NCI-H128 (cell line): ENCODE results near the gene PTX4.

Source experiments
- DNase-seq: peaks from one replicate; lab custom pipeline; 2025; ENCODE audit not compliant: unreplicated experiment; lab: John Stamatoyannopoulos, UW

Gene PTX4

DNA sequence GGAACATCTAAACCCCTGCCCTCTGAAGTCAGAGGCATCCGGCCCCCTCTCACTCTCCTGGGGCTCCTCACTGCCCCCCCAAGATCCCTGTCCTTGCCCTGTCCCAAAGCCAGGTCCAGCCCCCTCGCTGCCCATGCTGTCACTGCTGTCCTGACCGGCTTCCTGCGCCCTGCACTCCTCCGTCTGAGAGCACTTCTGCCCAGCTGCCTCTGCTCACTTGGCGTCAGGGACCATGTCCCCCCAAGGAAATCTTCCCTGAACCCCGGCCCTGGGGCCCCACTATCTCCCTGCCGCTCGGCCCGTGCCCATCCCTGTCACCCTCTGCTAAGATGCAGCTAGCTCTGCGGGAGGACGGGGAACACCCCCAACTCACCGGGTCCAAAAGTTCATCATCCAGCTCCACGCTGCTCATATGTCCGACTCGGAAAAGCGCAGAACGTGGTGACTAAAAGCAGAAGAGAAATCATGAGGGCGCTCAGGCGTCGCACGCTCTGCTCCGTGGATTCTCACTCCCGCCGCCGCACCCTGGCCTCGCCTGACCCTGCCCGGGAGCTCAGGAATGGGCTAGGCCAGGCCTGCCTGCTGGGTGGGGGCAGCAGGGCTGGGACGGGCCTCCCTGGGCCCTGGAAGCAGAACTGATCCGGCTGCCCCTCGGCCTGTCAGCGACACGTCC, 23.7 kb downstream of the PTX4 start:
- DNase-seq, result no peak

DNA sequence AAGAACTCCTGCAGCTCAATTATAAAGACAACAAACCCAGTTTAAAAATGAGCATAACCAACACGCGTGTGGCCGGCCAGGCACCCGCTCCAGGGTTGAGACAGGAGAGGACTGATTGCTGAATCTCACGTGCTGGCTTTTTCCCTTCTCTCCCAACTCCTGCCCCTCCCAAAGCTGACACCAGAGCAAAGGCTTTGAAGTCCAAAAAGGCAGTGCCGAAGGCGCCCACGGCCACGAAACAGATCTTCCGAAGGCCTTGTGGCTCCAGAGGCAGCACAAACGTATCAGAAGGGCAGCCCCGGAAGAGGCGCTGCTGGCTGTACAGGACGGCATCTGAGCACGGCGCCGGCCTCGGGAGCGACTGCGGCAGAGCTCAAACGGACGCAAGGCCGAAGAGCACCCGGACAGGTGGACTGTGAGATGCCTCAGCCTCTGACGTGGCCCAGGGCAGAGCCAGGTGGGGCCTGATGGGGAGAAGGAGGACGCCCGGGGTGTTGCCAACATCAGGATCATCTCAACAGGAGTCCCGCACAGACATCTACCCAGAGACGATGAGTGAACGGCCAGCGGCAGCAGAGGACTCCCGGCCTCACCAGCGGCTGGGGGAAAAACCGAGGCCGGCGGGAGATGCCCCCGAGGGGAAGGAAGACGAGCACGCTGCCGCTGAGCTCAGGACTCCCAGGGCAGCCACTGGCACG, 24.4 kb downstream of the PTX4 start:
- no peak for DNase-seq

DNA sequence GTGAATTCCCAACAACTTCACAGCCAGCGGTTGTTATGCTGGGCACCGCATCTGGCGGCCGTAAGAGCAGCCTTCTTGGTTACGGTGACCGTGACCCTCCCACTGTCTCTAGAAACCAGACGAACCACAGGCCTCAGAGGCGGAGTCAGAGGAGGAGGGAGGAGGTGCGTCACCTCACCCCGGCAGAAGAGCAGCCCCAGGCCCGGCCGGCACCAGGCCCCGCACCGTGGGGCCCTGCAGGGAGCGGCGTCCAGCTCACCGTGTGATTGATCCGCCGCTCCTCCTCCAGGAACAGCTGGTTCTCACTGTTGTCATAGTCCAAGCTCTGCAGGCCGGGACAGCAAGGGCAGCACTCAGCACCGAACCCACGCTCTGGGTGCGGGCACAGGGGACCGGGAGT, 27.6 kb downstream of the PTX4 start:
- DNase-seq, result no peak

DNA sequence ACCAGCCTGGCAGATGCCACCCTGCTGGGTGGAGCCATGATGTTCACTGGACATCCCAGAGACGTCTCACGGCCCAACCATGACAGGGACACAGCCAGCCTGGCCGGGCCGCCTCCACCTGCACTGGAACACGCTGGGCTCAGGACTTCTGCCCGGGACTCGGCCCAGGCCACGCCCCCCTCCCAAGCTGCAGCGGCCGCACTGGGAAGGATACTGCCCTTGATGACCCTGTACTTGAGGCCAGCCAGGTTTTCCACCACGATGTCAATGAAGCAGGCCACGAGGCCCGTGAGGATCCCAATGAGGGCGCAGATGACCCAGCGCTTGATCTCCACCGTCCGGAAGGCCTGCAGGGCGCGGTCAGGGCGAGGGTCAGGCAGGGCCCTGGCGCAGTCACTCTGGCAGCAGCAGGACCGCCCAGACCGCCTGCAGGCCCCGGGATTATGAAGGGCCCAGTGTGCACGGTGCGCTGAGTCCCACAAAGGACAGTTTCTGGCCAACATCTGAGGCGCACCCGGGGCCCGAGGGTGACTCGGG, 28.1 kb downstream of the PTX4 start:
- no peak for DNase-seq

DNA sequence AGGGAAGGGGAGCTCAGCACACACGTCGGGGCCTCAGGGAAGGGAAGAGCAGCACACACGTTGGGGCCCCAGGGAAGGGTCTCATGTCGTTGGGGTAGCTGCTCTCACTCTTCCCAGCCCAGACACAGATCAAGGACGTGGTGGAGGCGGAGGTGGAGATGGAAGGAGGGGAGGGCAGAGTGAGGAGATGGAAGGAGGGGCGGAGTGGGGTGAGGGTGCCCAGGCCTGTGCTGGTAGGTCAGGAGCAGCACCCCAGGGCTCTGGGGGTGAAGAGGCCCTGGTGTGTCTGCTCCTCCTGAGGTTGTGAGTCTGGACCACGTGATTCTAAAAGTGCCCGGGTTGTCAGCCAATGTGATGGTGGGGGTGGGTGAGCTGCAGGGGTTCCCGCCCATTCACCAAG, 28.8 kb downstream of the PTX4 start:
- no peak for DNase-seq

DNA sequence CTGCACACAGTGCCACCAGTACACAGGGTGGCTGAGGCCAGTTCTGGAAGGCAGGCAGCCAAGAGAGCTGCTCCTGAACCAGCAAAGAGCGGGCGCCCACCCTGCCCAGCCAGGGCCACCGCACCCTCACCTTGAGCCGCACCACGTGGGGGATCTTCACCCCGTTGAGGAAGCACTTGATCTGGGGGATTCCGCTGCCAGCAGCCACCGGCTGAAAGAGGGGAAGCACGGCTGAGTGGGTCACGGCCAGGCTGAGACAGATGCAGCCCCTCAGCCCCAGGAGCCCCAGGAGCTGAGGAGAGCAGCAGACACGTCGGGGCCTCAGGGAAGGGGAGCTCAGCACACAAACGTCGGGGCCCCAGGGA, 29.8 kb downstream of the PTX4 start:
- DNase-seq, result no peak

DNA sequence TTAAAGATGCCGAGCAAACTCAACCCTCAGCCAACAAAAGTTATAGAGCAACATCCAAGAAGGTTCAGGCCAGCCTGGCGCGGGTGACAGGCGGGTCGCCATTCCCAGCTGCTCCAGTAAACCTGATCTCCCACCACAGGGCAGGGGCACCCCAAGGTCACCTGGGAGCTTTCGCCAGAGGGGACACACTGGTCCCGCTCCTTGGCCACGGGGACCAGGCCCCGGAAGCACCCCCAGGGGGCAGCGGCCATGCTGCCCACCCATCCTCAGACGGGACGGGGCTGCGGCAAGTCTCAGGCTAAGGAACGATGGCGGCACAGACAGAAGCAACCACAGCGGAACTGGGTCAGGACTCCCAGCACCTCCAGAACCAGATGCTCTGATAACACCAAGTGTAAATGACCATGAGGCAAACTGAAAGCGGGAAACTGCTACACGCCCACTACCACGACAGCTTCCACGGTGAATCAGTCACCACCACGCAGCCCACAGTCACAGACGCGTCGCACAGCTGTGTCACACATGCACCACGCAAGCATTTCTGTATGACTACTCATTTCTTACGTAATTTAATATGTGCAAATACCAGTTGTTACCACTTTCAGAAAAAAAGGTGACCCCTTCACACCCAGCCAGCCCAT, 30.3 kb downstream of the PTX4 start:
- DNase-seq, result no peak

DNA sequence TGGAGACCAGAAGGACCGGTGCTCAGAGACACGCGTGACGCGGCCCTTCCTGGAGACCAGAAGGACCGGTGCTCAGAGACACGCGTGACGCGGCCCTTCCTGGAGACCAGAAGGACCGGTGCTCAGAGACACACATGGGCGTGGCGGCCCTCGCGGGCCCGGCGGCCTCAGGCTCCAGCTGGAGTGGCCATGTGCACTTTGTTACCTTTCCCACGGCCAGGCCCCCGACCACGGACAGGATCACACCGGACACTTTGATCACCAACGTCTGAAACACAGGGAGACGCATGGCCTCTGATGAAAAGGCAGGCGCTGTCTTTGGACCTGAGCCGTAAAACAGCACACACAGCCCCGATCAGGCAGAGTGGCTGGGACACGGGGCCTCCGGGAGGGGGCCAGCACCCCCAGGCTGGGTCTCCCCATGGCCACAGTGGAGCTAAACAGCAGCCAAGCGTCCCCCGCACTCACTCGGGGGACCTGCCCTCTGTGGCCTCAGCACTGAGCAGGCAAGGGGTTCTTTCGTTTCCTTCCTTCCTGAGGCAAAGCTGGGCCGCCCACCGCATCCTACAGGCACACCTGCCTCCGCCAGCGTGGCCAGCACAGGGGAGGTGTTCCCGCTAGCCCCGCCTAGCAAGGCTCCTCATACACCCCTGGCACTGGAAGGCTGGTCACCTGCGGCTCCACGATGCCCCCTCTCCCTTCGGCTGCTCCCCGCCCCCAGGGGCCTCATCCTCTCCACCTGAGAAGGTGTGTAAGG, 31.1 kb downstream of the PTX4 start:
- DNase-seq, result no peak

DNA sequence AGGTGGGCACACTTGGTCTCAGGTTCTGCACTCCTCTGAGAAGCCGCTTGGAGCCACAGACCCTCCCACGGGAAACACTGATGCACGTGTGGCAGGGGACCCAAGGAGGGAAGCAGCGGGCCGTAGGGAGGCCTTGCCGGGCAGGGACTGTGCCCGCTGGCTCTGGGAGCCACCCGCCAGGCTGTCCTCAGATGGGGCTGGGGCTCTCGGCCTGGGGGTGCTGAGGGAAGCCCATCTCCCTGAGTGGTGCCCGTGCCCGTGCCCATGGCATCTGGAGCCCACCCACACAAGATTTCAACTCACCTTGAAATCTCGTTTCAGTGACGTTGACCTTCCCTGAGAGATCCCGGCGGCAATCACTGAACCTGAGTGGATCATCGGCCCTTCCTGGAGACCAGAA, 31.8 kb downstream of the PTX4 start:
- no peak for DNase-seq

DNA sequence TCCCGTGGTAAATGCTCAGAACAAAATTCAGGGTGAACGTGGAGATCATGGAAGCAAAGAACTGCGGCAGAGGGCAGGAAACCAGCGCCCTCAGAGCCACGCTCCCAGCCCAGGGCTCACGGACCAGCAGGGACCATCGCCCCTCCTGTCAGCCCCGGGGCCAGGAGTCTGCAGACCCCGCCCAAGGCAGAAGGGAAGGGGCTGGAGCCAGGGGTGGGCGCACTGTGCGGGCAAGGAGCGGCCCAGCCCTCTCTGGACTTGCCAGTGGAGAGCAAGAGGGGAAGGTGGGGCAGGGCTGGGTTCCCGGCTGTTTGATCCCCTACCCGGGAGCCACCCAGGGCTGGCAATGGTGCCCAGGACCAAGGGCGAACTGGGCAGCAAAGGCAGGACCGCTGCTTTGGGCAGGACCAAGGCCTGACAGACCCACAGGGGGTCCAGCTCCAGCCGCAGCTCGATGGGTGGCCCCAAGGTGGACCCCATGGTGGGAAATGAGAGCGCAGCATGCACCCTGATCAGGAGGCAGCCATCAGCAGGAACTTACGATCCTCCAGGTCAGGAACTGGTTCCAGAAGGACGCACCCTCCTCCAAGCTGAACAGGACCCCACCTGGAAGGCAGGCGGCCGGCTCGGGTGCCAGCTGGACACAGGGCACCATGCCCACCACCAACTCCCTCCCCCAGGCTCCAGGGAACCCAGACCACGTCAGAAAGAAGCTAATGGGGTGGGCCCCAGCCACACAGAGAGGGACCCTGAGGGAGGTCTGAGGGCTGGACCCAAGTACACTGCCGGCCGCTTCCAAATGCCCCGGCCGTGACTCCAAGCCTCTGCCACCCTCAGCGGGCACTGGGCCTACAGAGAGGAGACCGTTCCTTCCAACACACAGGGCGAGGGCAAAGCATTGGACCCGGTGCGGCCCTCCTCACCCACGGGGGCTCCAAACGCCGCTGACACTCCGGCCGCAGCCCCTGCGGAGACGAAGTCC, 33.3 kb downstream of the PTX4 start:
- DNase-seq, result no peak

DNA sequence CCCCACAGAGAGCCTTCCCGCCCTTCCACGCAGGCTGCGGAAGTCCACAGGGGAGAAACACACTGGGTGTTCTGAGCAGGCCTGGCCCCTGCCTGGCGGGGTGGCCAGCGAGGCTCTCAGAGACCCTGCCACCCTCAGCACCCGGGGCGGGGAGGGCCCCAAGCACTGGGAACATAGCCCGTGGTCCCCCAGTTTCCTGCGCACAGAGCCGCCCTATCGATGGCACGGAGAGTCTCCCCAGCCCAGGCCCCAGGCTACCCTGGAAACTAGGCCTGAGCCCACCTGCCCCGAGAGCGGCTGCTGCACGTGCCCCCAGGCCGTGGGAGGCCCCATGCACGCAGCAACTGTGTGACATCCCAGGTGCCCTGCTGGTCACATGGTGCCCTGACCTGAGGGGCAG, 34.2 kb downstream of the PTX4 start:
- DNase-seq, result no peak

DNA sequence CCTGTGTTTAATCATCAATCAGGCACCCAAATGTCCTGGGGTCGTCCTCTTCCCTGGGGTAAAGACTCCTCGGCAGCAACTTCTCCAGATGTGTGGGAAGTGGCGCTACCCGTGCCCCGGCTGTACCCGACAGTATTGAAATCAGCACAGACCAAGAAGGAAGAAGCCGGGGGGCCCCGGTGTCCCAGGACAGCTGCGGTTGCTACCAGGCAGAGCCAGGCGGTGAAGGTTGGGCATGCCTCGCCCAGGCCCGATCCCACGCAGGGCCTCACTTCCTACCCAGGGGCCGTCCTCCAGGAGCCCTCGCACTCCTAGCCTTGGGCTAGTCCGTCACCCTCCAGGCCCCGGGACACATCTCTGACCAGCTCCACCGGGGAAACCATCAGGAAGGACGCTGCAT, 35.4 kb downstream of the PTX4 start:
- DNase-seq, result no peak

DNA sequence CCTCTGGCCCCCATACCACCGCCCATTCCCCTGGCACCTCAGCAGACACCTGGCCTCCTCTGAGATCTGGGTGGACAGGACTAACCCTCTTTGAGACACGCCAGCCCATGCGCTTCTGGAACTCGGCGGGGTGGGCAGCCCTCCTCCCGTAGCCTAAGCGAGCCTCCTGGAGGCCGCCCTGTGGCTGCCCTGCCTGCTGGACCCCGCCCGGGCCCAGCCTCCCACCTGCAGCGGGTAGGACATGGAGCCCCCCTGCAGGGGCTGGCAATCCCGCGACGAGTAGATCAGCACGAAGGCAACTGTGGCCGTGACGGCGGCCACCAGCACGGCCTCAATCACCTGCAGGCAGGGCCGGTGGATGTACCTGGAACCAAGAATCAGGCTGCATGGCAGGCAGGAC, 36.2 kb downstream of the PTX4 start:
- no peak for DNase-seq

DNA sequence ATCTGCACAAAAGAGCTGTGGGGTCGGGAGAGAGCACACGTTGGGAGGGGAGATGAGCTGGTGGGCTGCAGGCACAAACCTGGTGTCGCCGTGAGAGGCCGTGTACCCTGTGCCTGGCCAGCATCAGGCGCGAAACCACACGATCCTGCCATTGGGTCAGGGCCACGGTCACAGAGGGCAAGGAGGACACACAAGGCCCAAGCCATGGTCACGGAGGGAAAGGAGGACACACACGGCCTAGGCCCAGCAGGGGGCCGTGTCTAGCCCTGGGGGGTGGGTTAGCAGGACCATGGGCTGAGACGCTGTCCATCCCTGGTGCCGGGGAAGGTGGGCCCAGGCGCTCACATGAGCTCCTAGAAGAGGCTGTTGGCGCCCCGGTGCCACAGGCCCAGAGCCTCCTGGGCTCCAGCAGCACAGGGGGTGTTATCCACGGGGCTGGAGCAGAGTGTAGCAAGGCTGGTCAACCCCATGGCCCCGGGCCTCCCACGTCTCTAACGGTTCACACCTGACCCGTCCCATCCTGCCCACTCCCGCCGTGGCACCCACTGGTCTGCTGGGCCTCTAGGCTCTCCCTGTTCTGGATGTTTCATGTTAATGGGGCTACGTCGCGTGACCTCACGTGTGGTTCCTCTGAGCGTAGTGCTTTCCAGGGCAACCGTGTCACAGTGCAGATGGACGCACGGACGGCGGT, 36.9 kb downstream of the PTX4 start:
- DNase-seq, result no peak

DNA sequence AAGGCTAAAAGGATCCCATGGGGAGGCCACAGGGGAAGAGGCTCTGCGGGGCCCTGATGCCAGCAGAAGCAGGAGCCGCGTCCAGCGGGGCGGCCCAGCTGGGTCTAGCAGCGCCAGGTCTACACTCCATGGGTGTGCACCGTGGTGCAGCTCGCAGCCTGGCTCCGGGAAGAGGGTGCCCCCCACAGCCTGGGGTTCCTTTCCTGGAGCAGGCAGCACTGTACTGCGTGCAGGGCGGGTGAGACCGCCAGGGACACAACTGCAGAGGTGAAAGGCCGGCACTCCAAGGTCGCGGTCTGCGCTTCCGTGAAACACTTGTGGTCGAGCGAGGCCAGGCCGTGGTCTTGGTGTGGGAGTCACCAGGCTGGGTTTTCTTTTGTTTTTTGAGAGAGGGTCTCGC, 37.9 kb downstream of the PTX4 start:
- no peak for DNase-seq

DNA sequence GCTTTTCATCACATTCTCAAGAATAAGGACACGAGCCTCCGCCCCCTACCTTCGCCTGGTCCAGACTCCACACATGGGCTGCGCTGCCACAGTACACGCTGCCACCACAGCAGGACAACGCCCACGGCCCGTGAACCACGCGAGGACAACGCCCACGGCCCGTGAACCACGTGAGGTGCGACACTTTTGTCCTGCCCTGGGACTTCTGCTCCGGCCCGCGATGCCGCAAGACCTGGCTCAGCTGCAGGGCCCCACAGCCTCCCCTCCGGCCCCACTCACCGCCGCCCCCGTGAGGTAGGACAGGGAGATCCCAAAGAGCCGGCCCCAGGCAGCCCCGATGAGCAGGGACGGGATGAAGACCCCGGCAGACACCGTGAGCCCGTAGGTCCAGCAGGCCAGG, 38.5 kb downstream of the PTX4 start:
- no peak for DNase-seq

DNA sequence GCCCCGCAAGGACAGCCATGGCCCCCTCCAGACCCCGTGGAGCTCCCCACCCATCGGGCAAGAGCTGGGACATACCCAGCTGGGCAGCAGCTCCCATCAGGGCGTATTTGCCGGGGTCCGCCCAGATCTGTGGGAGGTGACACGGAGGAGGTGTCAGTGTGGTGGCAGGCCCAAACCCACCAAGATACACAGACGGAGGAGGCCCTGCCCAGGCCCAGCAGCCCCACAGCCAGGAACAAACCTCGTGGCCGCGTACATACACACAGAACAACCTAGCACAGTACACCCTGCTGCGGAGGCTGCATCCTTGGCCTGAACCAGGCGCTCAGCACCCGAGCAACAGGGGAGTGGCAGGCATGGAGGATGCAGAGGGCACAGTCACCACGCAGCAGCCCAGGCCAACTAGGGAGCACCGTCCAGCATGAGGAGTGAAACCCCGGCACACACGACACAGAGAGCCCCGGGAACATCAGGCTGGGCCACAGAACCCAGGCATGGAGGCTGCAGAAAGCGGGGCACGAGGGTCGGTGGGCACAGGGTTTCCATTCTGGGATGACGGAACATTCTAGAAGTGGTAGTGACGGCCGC, 39.4 kb downstream of the PTX4 start:
- no peak for DNase-seq

DNA sequence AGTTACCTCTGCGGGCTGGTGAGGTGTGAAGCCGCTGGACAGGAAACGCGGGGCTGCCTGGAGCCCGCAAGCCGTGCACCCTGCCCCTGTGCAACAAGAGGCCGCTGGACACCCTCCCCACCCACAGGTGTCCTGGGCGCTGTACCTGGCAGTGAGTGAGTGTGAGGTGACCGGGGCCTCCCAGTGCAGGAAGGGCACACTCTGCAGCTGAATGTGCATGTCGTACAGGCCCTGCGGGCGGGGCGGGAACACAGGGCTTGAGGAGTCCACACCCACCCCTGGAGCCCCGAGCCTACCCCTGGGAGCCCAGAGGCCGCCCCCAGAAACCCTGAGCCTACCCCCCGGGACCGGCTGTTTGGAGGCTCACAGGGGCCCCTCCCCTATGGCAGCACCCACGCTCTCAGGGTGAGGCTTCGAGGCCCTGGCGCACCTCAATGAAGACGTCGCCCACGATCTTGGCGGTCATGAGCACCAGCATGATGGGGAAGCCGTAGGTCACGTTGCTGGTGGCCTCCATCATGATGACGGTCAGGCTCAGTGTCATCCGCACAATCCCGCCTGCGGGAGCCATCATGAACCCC, 40.1 kb downstream of the PTX4 start:
- DNase-seq, result no peak

DNA sequence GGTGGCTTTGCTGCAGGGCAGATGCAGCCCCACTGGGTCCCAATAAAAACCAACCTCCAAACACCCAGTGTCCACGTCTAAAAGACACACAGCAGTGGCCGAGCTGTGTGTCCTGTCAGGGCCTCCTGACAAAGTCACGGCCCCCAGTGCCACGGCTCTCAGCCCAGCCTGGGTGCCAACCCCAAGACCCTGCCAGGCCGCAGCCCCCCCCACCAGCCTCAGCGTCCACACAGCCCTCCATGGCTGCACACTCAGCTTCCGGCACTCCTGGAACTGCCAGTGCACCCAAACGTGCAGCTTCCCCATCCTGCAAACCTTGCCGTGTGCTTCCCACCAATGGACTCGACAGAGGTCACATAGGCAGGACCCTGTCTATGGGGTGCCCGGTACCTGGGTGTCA, 40.8 kb downstream of the PTX4 start:
- DNase-seq, result no peak
